PC-3 (cell line): ENCODE data around the gene TMEM9B.

Experiments used
- EZH2 ChIP-seq: fragments of 300-600 bp; sonication (generic); IDR thresholded peaks from one replicate; pipeline ENCODE4 v1.6.1; 2017; ENCODE audit warnings: antibody characterized with exemption, mild to moderate bottlenecking, low read length; ENCODE audit not compliant: unreplicated experiment
- TF ChIP-seq, protein P1 (sequence below): fragments of 300-600 bp; sonication (generic); conservative IDR thresholded peaks from 2 replicates; pipeline ENCODE4 v1.5.1; 2017; ENCODE audit warnings: antibody characterized with exemption, low read depth, mild to moderate bottlenecking, low read length

DNA sequence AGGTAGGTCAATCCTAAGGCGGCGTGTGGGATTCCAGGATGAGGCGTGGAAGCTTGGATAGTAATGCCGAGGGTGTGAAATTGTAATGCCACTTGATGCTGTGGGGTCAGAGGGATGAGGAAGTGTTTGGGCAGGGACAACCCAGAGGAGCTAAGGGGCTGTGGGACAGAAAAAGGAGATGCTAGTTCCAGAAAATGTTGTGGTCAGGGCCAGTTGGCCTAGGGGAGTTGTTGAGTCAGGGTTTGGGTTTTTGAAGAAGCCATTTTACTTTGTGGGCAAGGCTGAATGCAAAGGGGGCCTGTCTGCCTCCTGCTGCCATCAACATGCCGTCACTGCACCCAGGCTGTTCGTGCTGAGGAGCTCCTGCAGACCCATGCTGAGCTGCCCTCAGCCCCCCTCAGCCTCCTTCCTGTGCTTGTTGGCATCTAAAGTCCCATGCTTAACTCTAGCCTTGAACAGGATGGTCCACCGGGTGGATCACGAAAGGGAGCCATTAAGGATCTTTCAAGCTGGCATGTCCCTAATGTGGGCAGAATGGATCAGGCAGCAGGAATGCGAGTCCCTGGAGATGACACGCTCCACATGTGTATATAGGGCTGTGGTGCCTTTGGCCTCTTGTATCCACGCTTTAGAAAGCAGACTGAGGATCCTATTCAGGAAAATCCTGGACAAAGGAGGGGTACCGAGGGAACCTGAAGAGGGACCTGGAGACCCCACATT, 33.6 kb downstream of the TMEM9B start:
- TF ChIP-seq EZH2: no peak
- TF ChIP-seq, protein P1, sequence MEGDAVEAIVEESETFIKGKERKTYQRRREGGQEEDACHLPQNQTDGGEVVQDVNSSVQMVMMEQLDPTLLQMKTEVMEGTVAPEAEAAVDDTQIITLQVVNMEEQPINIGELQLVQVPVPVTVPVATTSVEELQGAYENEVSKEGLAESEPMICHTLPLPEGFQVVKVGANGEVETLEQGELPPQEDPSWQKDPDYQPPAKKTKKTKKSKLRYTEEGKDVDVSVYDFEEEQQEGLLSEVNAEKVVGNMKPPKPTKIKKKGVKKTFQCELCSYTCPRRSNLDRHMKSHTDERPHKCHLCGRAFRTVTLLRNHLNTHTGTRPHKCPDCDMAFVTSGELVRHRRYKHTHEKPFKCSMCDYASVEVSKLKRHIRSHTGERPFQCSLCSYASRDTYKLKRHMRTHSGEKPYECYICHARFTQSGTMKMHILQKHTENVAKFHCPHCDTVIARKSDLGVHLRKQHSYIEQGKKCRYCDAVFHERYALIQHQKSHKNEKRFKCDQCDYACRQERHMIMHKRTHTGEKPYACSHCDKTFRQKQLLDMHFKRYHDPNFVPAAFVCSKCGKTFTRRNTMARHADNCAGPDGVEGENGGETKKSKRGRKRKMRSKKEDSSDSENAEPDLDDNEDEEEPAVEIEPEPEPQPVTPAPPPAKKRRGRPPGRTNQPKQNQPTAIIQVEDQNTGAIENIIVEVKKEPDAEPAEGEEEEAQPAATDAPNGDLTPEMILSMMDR: no peak
